Measurements from ENCODE around the gene TMC1. TPM values are rescaled to one million over a fixed set of nuclear protein-coding genes. Genes with fewer than 3 reads are reported as not detected.

Gene TMC1
- polyA plus RNA-seq, 3 donors, result 0.16 to 0.55 (median 0.40) TPM

DNA sequence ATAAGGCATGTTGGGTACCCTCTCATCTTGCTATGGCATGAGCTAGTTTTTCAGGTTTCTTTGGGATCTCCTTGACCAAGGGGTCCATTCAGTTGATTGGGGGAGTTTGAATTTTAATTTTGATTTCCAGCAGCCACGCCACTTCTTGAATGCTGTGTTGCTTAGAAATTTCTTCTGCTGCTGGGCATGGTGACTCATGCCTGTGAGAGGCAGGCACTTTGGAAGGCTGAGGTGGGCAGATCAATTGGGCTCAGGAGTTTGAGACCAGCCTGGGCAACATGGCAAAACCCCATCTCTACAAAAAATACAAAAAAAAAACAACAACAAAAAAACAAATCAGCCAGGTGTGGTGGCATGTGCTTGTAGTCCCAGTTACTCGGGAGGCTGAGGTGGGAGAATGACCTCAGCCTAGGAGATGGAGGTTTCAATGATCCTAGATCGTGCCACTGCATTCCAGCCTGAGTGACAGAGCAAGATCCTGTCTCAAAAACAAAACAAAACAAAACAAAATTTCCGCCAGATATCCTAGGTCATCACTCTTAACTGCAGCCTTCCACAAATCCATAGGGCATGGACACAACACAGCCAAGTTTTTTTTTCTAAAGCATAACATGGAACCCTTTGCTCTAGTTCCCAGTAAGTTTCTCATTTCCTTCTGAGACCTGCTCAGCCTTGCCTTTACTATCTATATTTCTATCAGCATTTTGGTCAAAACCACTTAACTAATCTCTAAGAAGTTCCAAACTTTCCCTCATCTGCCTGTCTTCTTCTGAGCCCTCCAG, 17.7 kb downstream of the TMC1 start:
- no peak overlapping the region for H2AFZ ChIP-seq (ENCODE audit: insufficient read depth, low read depth, low read length, poor library complexity, severe bottlenecking)
- H3K36me3 ChIP-seq (replicated peaks in 1 of 2; ENCODE audit: control insufficient read depth in 1 of 2, insufficient read depth in 2 of 2, low read length in 2 of 2), result no peaks in the 10 kb centered on the region
- H3K9me3 ChIP-seq (replicated peaks in 1 of 2; ENCODE audit: control insufficient read depth in 1 of 2, insufficient read depth in 1 of 2, low read length in 2 of 2), result peaks cover 0 to 3% of the 10 kb centered on the region in 2 donors
- H3K27me3 Mint-ChIP-seq (ENCODE audit: low read depth in 3 of 3), result no peaks in the 10 kb centered on the region
- peaks cover 20% of the 10 kb centered on the region for H3K4me1 Mint-ChIP-seq
- peaks cover 0 to 14% (median 8%) of the 10 kb centered on the region in 7 donors for H3K9me3 Mint-ChIP-seq
- DNase-seq, result no peak
- no peaks in the 10 kb centered on the region for H3K27me3 ChIP-seq (ENCODE audit: control insufficient read depth in 2 of 2, insufficient read depth in 2 of 2, low read length in 2 of 2)
- H3K4me2 ChIP-seq (replicated peaks; ENCODE audit: extremely low read depth, low read length, poor library complexity, severe bottlenecking), result no peak overlapping the region
- 100% methylated on average over 1 of the region's 4 CpGs for WGBS (ENCODE audit: insufficient coverage)
- H3K9ac ChIP-seq (ENCODE audit: insufficient read depth, low read length, poor library complexity, severe bottlenecking), result no peak overlapping the region
- H3K27ac ChIP-seq (ENCODE audit: low read depth in 1 of 2, low read length in 2 of 2), result no peak overlapping the region
- H3K36me3 Mint-ChIP-seq, result no peaks in the 10 kb centered on the region
- no peak overlapping the region for H3K4me3 Mint-ChIP-seq
- TF ChIP-seq, protein P1, sequence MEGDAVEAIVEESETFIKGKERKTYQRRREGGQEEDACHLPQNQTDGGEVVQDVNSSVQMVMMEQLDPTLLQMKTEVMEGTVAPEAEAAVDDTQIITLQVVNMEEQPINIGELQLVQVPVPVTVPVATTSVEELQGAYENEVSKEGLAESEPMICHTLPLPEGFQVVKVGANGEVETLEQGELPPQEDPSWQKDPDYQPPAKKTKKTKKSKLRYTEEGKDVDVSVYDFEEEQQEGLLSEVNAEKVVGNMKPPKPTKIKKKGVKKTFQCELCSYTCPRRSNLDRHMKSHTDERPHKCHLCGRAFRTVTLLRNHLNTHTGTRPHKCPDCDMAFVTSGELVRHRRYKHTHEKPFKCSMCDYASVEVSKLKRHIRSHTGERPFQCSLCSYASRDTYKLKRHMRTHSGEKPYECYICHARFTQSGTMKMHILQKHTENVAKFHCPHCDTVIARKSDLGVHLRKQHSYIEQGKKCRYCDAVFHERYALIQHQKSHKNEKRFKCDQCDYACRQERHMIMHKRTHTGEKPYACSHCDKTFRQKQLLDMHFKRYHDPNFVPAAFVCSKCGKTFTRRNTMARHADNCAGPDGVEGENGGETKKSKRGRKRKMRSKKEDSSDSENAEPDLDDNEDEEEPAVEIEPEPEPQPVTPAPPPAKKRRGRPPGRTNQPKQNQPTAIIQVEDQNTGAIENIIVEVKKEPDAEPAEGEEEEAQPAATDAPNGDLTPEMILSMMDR (IDR thresholded peaks at IDR 0.05), result no peak
- H3K4me1 ChIP-seq (ENCODE audit: control insufficient read depth in 1 of 2, insufficient read depth in 2 of 2, low read length in 2 of 2), result no peaks in the 10 kb centered on the region
- intact Hi-C loops (cut with micrococcal nuclease), result no loop called here
- no peak overlapping the region for H3K27ac Mint-ChIP-seq
- H3K79me2 ChIP-seq (ENCODE audit: insufficient read depth, low read length), result no peaks in the 10 kb centered on the region
- H3K4me3 ChIP-seq (replicated peaks in 1 of 3; ENCODE audit: low read depth in 2 of 3, low read length in 3 of 3), result no peak overlapping the region
- H4K20me1 ChIP-seq (ENCODE audit: insufficient read depth, low read length), result no peaks in the 10 kb centered on the region

DNA sequence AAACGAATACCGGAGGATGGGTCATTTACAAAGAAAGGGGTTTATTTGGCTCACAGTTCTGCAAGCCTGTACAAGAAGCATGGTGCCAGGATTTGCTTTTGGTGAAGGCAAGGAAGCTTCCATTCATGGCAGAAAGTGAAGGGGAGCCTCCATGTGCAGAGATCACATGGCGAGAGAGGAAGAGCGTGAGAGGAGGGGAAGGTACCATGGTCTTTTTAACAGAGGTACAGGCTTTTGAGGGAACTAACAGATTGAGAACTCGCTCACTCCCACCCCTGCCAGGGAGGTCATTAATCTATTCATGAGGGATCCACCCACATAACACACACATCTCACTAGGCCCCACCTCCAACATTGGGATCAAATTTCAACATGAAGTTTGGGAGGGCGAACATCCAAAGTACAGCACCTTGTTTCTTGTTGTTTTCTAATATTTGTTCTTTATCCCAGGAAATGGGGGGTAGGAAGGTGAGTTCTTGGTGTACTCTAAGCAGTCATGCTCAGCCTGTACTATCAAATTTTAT, 18.5 kb downstream of the TMC1 start:
- TF ChIP-seq, protein P1 (IDR thresholded peaks at IDR 0.05), result no peak
- no peak overlapping the region for H3K9ac ChIP-seq (ENCODE audit: insufficient read depth, low read length, poor library complexity, severe bottlenecking)
- no peaks in the 10 kb centered on the region for H3K4me1 ChIP-seq (ENCODE audit: control insufficient read depth in 1 of 2, insufficient read depth in 2 of 2, low read length in 2 of 2)
- DNase-seq, result no peak
- peaks cover 0 to 14% (median 8%) of the 10 kb centered on the region in 7 donors for H3K9me3 Mint-ChIP-seq
- H3K36me3 Mint-ChIP-seq, result no peaks in the 10 kb centered on the region
- H3K4me2 ChIP-seq (replicated peaks; ENCODE audit: extremely low read depth, low read length, poor library complexity, severe bottlenecking), result no peak overlapping the region
- WGBS (ENCODE audit: insufficient coverage), result no CpG with 5 or more reads among the region's 6 CpGs
- intact Hi-C loops (cut with micrococcal nuclease), result no loop called here
- H3K4me3 ChIP-seq (replicated peaks in 1 of 3; ENCODE audit: low read depth in 2 of 3, low read length in 3 of 3), result no peak overlapping the region
- no peak overlapping the region for H3K4me3 Mint-ChIP-seq
- H3K27me3 ChIP-seq (ENCODE audit: control insufficient read depth in 2 of 2, insufficient read depth in 2 of 2, low read length in 2 of 2), result no peaks in the 10 kb centered on the region
- no peaks in the 10 kb centered on the region for H3K27me3 Mint-ChIP-seq (ENCODE audit: low read depth in 3 of 3)
- no peak overlapping the region for H3K27ac ChIP-seq (ENCODE audit: low read depth in 1 of 2, low read length in 2 of 2)
- H3K36me3 ChIP-seq (replicated peaks in 1 of 2; ENCODE audit: control insufficient read depth in 1 of 2, insufficient read depth in 2 of 2, low read length in 2 of 2), result no peaks in the 10 kb centered on the region
- peaks cover 0 to 3% of the 10 kb centered on the region in 2 donors for H3K9me3 ChIP-seq (replicated peaks in 1 of 2; ENCODE audit: control insufficient read depth in 1 of 2, insufficient read depth in 1 of 2, low read length in 2 of 2)
- H2AFZ ChIP-seq (ENCODE audit: insufficient read depth, low read depth, low read length, poor library complexity, severe bottlenecking), result no peak overlapping the region
- no peaks in the 10 kb centered on the region for H4K20me1 ChIP-seq (ENCODE audit: insufficient read depth, low read length)
- peaks cover 20% of the 10 kb centered on the region for H3K4me1 Mint-ChIP-seq
- no peaks in the 10 kb centered on the region for H3K79me2 ChIP-seq (ENCODE audit: insufficient read depth, low read length)
- H3K27ac Mint-ChIP-seq, result no peak overlapping the region
